MM.1S (cell line): ENCODE results near the gene USF1.

Source experiments
- EZH2 ChIP-seq: fragments of 300-600 bp; sonication (generic); optimal IDR thresholded peaks from 2 replicates; pipeline ENCODE3; 2017; ENCODE audit warnings: low read depth, mild to moderate bottlenecking, antibody characterized with exemption, low read length, mixed read lengths
- TF ChIP-seq, protein P1 (sequence below): fragments of 300-600 bp; sonication (generic); IDR thresholded peaks from 2 replicates; pipeline ENCODE4 v1.5.1; 2016; ENCODE audit warnings: antibody characterized with exemption, low read length, mixed read lengths

DNA sequence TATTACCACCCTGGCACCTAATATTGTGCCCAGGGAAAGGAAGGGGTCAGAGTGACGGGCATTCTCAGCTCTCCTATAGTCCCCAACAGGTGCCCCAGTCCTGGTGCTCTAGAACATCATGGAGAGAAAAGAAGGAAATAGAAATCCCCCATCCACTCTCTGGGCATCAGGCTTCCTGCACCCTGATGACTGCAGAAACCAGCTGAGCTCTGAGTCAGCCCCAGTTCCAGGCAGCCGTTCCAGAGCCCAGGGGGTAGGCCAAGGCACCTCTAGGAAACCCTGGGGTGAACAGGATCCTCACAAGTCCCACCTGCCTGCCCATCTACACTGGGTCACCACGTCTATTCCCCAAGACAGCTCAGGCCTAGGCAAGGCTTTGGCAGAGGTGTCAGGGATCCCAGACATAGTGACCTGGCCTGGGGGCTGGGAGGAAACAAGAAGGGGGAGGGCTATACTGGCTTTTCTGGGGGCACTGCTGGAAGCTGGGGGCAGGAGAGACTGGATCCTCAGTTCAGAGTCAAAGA is 42.9 kb upstream of the USF1 start:
- TF ChIP-seq, protein P1, sequence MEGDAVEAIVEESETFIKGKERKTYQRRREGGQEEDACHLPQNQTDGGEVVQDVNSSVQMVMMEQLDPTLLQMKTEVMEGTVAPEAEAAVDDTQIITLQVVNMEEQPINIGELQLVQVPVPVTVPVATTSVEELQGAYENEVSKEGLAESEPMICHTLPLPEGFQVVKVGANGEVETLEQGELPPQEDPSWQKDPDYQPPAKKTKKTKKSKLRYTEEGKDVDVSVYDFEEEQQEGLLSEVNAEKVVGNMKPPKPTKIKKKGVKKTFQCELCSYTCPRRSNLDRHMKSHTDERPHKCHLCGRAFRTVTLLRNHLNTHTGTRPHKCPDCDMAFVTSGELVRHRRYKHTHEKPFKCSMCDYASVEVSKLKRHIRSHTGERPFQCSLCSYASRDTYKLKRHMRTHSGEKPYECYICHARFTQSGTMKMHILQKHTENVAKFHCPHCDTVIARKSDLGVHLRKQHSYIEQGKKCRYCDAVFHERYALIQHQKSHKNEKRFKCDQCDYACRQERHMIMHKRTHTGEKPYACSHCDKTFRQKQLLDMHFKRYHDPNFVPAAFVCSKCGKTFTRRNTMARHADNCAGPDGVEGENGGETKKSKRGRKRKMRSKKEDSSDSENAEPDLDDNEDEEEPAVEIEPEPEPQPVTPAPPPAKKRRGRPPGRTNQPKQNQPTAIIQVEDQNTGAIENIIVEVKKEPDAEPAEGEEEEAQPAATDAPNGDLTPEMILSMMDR = no peak
- no peak for TF ChIP-seq EZH2
